WTC11 (cell line): ENCODE measurements around the gene TNFRSF11A. TPM values are rescaled to one million over a fixed set of nuclear protein-coding genes. Genes with fewer than 3 reads are reported as not detected.

Experiments
- ATAC-seq: fragments of 200-7000 bp; cut with Tn5 transposase; 2 replicates; pipeline ENCODE4 v1.10.0; 2021; ENCODE audit warnings: mild to moderate bottlenecking, moderate library complexity
- CTCF ChIA-PET: fragments of 300-600 bp; sonication (Branson Sonifier 250); formaldehyde crosslinking; loops from one replicate; lab custom pipeline; 2021; ENCODE audit warnings: antibody characterized with exemption; lab: Charles Lee
- POLR2A ChIA-PET: fragments of 350-600 bp; sonication (Branson Sonifier 250); formaldehyde crosslinking; loops from one replicate; lab custom pipeline; 2021; ENCODE audit warnings: antibody characterized with exemption; lab: Charles Lee
- DNase-seq: peaks from one replicate; pipeline ENCODE4 v3.0.0; 2021; ENCODE audit warnings: low spot score
- H3K27ac Mint-ChIP-seq: 2 replicates; pipeline ENCODE4 v1.8.0; 2021; ENCODE audit warnings: mixed read lengths
- H3K27me3 Mint-ChIP-seq: 2 replicates; pipeline ENCODE4 v1.8.0; 2021; ENCODE audit warnings: low read depth, mild to moderate bottlenecking, moderate library complexity, mixed read lengths
- H3K36me3 Mint-ChIP-seq: 2 replicates; pipeline ENCODE4 v1.8.0; 2021; ENCODE audit warnings: mixed read lengths
- H3K4me1 Mint-ChIP-seq: 2 replicates; pipeline ENCODE4 v1.8.0; 2022; ENCODE audit warnings: mixed read lengths
- H3K4me3 Mint-ChIP-seq: 2 replicates; pipeline ENCODE4 v1.8.0; 2021; ENCODE audit warnings: mild to moderate bottlenecking, moderate library complexity, mixed read lengths
- H3K9me3 Mint-ChIP-seq: 2 replicates; pipeline ENCODE4 v1.8.0; 2021; ENCODE audit warnings: mixed read lengths
- CREM ChIP-seq: sonication (generic); formaldehyde crosslinking; IDR thresholded peaks from 2 replicates; pipeline ENCODE4 v1.8.1; 2022; ENCODE audit warnings: mild to moderate bottlenecking, missing genetic modification reagents, moderate library complexity
- FOXP1 ChIP-seq: sonication (generic); formaldehyde crosslinking; IDR thresholded peaks from 2 replicates; pipeline ENCODE4 v1.8.0; 2022; ENCODE audit warnings: missing genetic modification reagents, mild to moderate bottlenecking, moderate library complexity, borderline replicate concordance
- FOXP4 ChIP-seq: sonication (generic); formaldehyde crosslinking; IDR thresholded peaks from 2 replicates; pipeline ENCODE4 v1.8.0; 2022; ENCODE audit warnings: mild to moderate bottlenecking, missing genetic modification reagents
- GABPB1 ChIP-seq: sonication (generic); formaldehyde crosslinking; IDR thresholded peaks from 2 replicates; pipeline ENCODE4 v1.8.1; 2023; ENCODE audit warnings: mild to moderate bottlenecking, missing genetic modification reagents
- IRF2 ChIP-seq: sonication (generic); formaldehyde crosslinking; IDR thresholded peaks from 2 replicates; pipeline ENCODE4 v1.8.0; 2022; ENCODE audit warnings: low read depth, missing genetic modification reagents, borderline replicate concordance
- NR3C1 ChIP-seq: sonication (generic); formaldehyde crosslinking; conservative IDR thresholded peaks from 2 replicates; pipeline ENCODE4 v1.8.1; 2023; ENCODE audit warnings: low read depth, mild to moderate bottlenecking, missing genetic modification reagents
- PRDM15 ChIP-seq: sonication (generic); formaldehyde crosslinking; IDR thresholded peaks from 2 replicates; pipeline ENCODE4 v1.8.0; 2022; ENCODE audit warnings: missing genetic modification reagents
- SMAD3 ChIP-seq: sonication (generic); formaldehyde crosslinking; IDR thresholded peaks from 2 replicates; pipeline ENCODE4 v1.8.0; 2022; ENCODE audit warnings: missing genetic modification reagents, mild to moderate bottlenecking, borderline replicate concordance
- SP1 ChIP-seq: sonication (generic); formaldehyde crosslinking; conservative IDR thresholded peaks from 2 replicates; pipeline ENCODE4 v1.8.1; 2022; ENCODE audit warnings: missing genetic modification reagents
- TEAD1 ChIP-seq: sonication (generic); formaldehyde crosslinking; IDR thresholded peaks from 2 replicates; pipeline ENCODE4 v1.8.0; 2022; ENCODE audit warnings: mild to moderate bottlenecking, missing genetic modification reagents
- TP53 ChIP-seq: sonication (generic); formaldehyde crosslinking; IDR thresholded peaks from 2 replicates; pipeline ENCODE4 v1.8.1; 2023; ENCODE audit warnings: mild to moderate bottlenecking, missing genetic modification reagents
- ZBTB43 ChIP-seq: sonication (generic); formaldehyde crosslinking; IDR thresholded peaks from 2 replicates; pipeline ENCODE4 v1.8.1; 2023; ENCODE audit warnings: mild to moderate bottlenecking, missing genetic modification reagents
- ZNF138 ChIP-seq: sonication (generic); formaldehyde crosslinking; conservative IDR thresholded peaks from 2 replicates; pipeline ENCODE4 v1.8.1; 2022; ENCODE audit warnings: mild to moderate bottlenecking, moderate library complexity, missing genetic modification reagents
- ZNF425 ChIP-seq: fragments of 250-450 bp; sonication (Bioruptor Pico); conservative IDR thresholded peaks from 2 replicates; pipeline ENCODE4 v1.9.0; 2021; ENCODE audit warnings: mild to moderate bottlenecking
- total RNA-seq: library from RNA; stranded (reverse); gene quantifications from 3 replicates; pipeline ENCODE4 v1.2.3, GENCODE V29; 2021
- TF ChIP-seq, protein P1 (sequence below): sonication (generic); formaldehyde crosslinking; IDR thresholded peaks from 2 replicates; pipeline ENCODE4 v1.8.1; 2023; ENCODE audit warnings: mild to moderate bottlenecking, moderate library complexity, missing genetic modification reagents
- TF ChIP-seq, protein P2 (sequence below): fragments of 250-450 bp; sonication (Bioruptor Pico); IDR thresholded peaks from 2 replicates; pipeline ENCODE4 v1.9.0; 2021; ENCODE audit warnings: mild to moderate bottlenecking

TNFRSF11A gene
- total RNA-seq, 1 experiment from 2014 or later: 4.9 TPM

GRCh38 chr18:62438018-62438329 is 112.9 kb downstream of the TNFRSF11A start:
- no peak for ATAC-seq
- no peaks in the 10 kb centered on the region for H3K36me3 Mint-ChIP-seq
- DNase-seq: no peak
- no peaks in the 10 kb centered on the region for H3K27me3 Mint-ChIP-seq
- ChIA-PET CTCF (interaction anchor here (0.6 to 2.2 kb wide), 3 partner anchors 12 to 148 kb away, joined by 3 to 18 read pairs (median 4); no protein-coding TSS in a partner anchor), POLR2A (interaction anchor here (0.6 to 1.2 kb wide), 2 partner anchors 84 to 140 kb away, joined by 3 read pairs; no protein-coding TSS in a partner anchor)
- TF ChIP-seq ZNF425 (CRISPR knock-in tag): no peak
- no peak for TF ChIP-seq TP53
- no peak for TF ChIP-seq CREM (CRISPR knock-in tag)
- TF ChIP-seq IRF2 (CRISPR knock-in tag): no peak
- peaks cover 10% of the 10 kb centered on the region for H3K4me1 Mint-ChIP-seq
- H3K9me3 Mint-ChIP-seq: peaks cover 7% of the 10 kb centered on the region; the same call in 1 of the 2 replicates
- no peak overlapping the region for H3K4me3 Mint-ChIP-seq
- no peak overlapping the region for H3K27ac Mint-ChIP-seq

DNA sequence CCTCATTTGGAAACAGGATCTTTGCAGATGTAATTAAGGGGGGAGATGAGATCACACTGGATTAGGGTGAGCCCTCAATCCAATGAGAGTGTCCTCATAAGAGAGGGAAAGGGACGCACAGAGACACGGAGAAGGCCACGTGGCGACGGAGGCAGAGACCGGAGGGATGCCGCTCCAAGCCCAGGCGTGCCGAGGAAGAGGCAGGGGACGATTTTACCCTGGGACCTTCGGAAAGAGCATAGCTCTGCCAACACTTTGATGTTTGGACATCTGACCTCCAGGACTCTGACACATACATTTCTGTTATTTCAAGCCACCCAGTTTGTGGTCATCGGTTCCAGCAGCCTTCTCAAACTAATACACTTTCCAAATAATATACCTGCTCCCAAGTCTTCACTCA is 113.3 kb downstream of the TNFRSF11A start:
- H3K4me3 Mint-ChIP-seq: no peak overlapping the region
- peaks cover 10% of the 10 kb centered on the region for H3K4me1 Mint-ChIP-seq
- no peaks in the 10 kb centered on the region for H3K36me3 Mint-ChIP-seq
- POLR2A ChIA-PET: interaction anchor here (1.2 kb wide), 1 partner anchor 84 kb away, joined by 3 read pairs; no protein-coding TSS in a partner anchor
- no peak for ATAC-seq
- TF ChIP-seq SMAD3 (CRISPR knock-in tag) (no peak), SP1 (CRISPR knock-in tag) (no peak), TEAD1 (CRISPR knock-in tag) (no peak), IRF2 (CRISPR knock-in tag) (no peak), FOXP1 (CRISPR knock-in tag) (no peak), GABPB1 (CRISPR knock-in tag) (no peak), NR3C1 (CRISPR knock-in tag) (no peak), ZNF138 (no peak), ZBTB43 (no peak), PRDM15 (CRISPR knock-in tag) (no peak), FOXP4 (CRISPR knock-in tag) (no peak)
- TF ChIP-seq, protein P1, sequence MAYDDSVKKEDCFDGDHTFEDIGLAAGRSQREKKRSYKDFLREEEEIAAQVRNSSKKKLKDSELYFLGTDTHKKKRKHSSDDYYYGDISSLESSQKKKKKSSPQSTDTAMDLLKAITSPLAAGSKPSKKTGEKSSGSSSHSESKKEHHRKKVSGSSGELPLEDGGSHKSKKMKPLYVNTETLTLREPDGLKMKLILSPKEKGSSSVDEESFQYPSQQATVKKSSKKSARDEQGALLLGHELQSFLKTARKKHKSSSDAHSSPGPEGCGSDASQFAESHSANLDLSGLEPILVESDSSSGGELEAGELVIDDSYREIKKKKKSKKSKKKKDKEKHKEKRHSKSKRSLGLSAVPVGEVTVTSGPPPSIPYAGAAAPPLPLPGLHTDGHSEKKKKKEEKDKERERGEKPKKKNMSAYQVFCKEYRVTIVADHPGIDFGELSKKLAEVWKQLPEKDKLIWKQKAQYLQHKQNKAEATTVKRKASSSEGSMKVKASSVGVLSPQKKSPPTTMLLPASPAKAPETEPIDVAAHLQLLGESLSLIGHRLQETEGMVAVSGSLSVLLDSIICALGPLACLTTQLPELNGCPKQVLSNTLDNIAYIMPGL (CRISPR knock-in tag): no peak
- TF ChIP-seq, protein P2, sequence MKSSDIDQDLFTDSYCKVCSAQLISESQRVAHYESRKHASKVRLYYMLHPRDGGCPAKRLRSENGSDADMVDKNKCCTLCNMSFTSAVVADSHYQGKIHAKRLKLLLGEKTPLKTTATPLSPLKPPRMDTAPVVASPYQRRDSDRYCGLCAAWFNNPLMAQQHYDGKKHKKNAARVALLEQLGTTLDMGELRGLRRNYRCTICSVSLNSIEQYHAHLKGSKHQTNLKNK (CRISPR knock-in tag): no peak
- H3K9me3 Mint-ChIP-seq: peaks cover 7% of the 10 kb centered on the region; the same call in 1 of the 2 replicates
- CTCF ChIA-PET: interaction anchor here (1.1 to 2.2 kb wide), 2 partner anchors 13 to 148 kb away, joined by 4 to 18 read pairs; no protein-coding TSS in a partner anchor
- no peaks in the 10 kb centered on the region for H3K27me3 Mint-ChIP-seq
- H3K27ac Mint-ChIP-seq: no peak overlapping the region
- no peak for DNase-seq
